Ishikawa (cell line): Measurements from ENCODE around the gene LPAR1.

Source experiments
- CEBPB ChIP-seq: IDR thresholded peaks from 2 replicates; pipeline ENCODE4 v1.6.1; 2012
- CREB1 ChIP-seq: IDR thresholded peaks from 2 replicates; pipeline ENCODE4 v1.6.1; 2012; ENCODE audit warnings: low read depth
- EGR1 ChIP-seq: IDR thresholded peaks from 2 replicates; pipeline ENCODE4 v1.6.1; 2012
- EP300 ChIP-seq: IDR thresholded peaks from 2 replicates; pipeline ENCODE4 v1.6.1; 2012; ENCODE audit warnings: borderline replicate concordance
- FOXM1 ChIP-seq: IDR thresholded peaks from 2 replicates; pipeline ENCODE4 v1.6.1; 2012; ENCODE audit warnings: low read depth, borderline replicate concordance
- MAX ChIP-seq: IDR thresholded peaks from 2 replicates; pipeline ENCODE4 v1.6.1; 2012
- NFIC ChIP-seq: IDR thresholded peaks from 2 replicates; pipeline ENCODE4 v1.6.1; 2012
- RAD21 ChIP-seq: IDR thresholded peaks from 2 replicates; pipeline ENCODE4 v1.6.1; 2012; ENCODE audit warnings: low read depth
- REST ChIP-seq: IDR thresholded peaks from 2 replicates; pipeline ENCODE4 v1.6.1; 2012; ENCODE audit warnings: low read depth, mild to moderate bottlenecking
- TAF1 ChIP-seq: IDR thresholded peaks from 2 replicates; pipeline ENCODE4 v1.6.1; 2012; ENCODE audit warnings: low read depth, mild to moderate bottlenecking
- TCF12 ChIP-seq: IDR thresholded peaks from 2 replicates; pipeline ENCODE4 v1.6.1; 2012; ENCODE audit warnings: low read depth
- USF1 ChIP-seq: IDR thresholded peaks from 2 replicates; pipeline ENCODE4 v1.6.1; 2012
- YY1 ChIP-seq: IDR thresholded peaks from 2 replicates; pipeline ENCODE4 v1.6.1; 2012; ENCODE audit warnings: low read depth
- ZBTB7A ChIP-seq: IDR thresholded peaks from 2 replicates; pipeline ENCODE4 v1.6.1; 2012; ENCODE audit warnings: low read depth

- TF ChIP-seq USF1 = no peak
- TF ChIP-seq EP300 = no peak
- TF ChIP-seq CREB1 = no peak
- TF ChIP-seq CEBPB = peak; percentile 44; the same call in 1 of the 2 replicates
- no peak for TF ChIP-seq REST
- TF ChIP-seq RAD21 = no peak
- no peak for TF ChIP-seq YY1
- no peak for TF ChIP-seq NFIC
- no peak for TF ChIP-seq FOXM1
- TF ChIP-seq MAX = no peak
- no peak for TF ChIP-seq EGR1
- TF ChIP-seq TAF1 = no peak
- no peak for TF ChIP-seq ZBTB7A
- TF ChIP-seq TCF12 = no peak
Observed at GRCh38 chr9:111016426-111017045, 21.7 kb downstream of the LPAR1 start.
